IMR-90 (cell line): ENCODE measurements around the gene IGDCC3.

ENCODE experiments used
- CEBPB ChIP-seq: IDR thresholded peaks from 2 replicates; pipeline ENCODE4 v1.6.1; 2012; ENCODE audit warnings: low read depth, low read length, improper control_type of control experiment
- POLR2A ChIP-seq: IDR thresholded peaks from 2 replicates; pipeline ENCODE4 v1.6.1; 2012; ENCODE audit warnings: mild to moderate bottlenecking, low read depth, low read length
- RAD21 ChIP-seq: IDR thresholded peaks from 2 replicates; pipeline ENCODE4 v1.6.1; 2012; ENCODE audit warnings: low read length, improper control_type of control experiment
- RCOR1 ChIP-seq: IDR thresholded peaks from 2 replicates; pipeline ENCODE4 v1.6.1; 2012; ENCODE audit warnings: mild to moderate bottlenecking, low read length, improper control_type of control experiment; ENCODE audit not compliant: insufficient replicate concordance
- TF ChIP-seq, protein P1 (sequence below): conservative IDR thresholded peaks from 2 replicates; pipeline ENCODE4 v1.5.1; 2012; ENCODE audit warnings: mild to moderate bottlenecking, low read depth, low read length, improper control_type of control experiment

DNA sequence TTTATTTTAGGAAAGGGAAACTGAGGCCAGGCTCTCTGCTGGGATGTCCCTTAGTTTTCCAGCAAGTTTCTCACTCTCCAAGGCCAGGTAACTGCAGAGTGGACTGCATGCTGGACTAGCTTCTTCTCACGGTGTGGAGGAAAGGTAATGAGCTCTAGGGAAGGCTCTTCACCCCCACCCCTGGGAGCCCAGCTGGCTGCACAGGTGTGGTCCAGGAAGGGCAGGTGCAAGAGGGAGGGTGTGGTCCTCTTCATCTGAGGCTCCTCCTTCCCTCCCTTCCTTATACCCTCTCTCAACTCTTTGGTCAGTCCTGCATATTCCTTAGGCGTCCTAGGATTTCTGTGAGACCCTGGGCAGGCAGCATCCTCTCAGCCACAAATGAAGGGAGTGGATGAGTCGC, 39.4 kb downstream of the IGDCC3 start:
- TF ChIP-seq, protein P1, sequence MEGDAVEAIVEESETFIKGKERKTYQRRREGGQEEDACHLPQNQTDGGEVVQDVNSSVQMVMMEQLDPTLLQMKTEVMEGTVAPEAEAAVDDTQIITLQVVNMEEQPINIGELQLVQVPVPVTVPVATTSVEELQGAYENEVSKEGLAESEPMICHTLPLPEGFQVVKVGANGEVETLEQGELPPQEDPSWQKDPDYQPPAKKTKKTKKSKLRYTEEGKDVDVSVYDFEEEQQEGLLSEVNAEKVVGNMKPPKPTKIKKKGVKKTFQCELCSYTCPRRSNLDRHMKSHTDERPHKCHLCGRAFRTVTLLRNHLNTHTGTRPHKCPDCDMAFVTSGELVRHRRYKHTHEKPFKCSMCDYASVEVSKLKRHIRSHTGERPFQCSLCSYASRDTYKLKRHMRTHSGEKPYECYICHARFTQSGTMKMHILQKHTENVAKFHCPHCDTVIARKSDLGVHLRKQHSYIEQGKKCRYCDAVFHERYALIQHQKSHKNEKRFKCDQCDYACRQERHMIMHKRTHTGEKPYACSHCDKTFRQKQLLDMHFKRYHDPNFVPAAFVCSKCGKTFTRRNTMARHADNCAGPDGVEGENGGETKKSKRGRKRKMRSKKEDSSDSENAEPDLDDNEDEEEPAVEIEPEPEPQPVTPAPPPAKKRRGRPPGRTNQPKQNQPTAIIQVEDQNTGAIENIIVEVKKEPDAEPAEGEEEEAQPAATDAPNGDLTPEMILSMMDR: no peak
- TF ChIP-seq RCOR1: no peak
- no peak for TF ChIP-seq CEBPB
- TF ChIP-seq POLR2A: no peak
- no peak for TF ChIP-seq RAD21
